HG03342 (cell line): ENCODE measurements around the gene VPS26C.
A peak's percentile ranks its signal among the peaks of the same experiment; 100 is the strongest.
"Not testable (repeated sequence)": the region's sequence is repeated elsewhere in the genome, so short reads cannot be mapped to it uniquely, and the experiment has no call there.

ENCODE experiments used
- ATAC-seq: cut with Tn5 transposase; IDR thresholded peaks from one replicate; pipeline ENCODE4 v1.9.1; 2021; ENCODE audit warnings: mild to moderate bottlenecking, moderate library complexity; ENCODE audit not compliant: unreplicated experiment

The VPS26C gene

GRCh38 chr21:37267269-37268185 is at the start of gene VPS26C:
VPS26C (minus strand) TSS chr21:37267334; CDS start chr21:37267294, 40 bp downstream.
- ATAC-seq: peak; percentile 87

GRCh38 chr21:37316072-37316471 is 48.9 kb upstream of the VPS26C start:
- not testable (repeated sequence) for ATAC-seq

- ATAC-seq: no peak
Measured at GRCh38 chr21:37300114-37300751, 33.1 kb upstream of the VPS26C start.

- ATAC-seq: no peak
Measured at GRCh38 chr21:37297364-37297763, 30.2 kb upstream of the VPS26C start.

- no peak for ATAC-seq
Measured at GRCh38 chr21:37294679-37295078, 27.5 kb upstream of the VPS26C start.

- ATAC-seq: no peak
Measured at GRCh38 chr21:37292941-37293340, 25.8 kb upstream of the VPS26C start.

- ATAC-seq: no peak
Measured at GRCh38 chr21:37292041-37292440, 24.9 kb upstream of the VPS26C start.

GRCh38 chr21:37283191-37283710 is 16.1 kb upstream of the VPS26C start:
- ATAC-seq: not testable (repeated sequence)

GRCh38 chr21:37282602-37283001 is 15.5 kb upstream of the VPS26C start:
- ATAC-seq: not testable (repeated sequence)

GRCh38 chr21:37281993-37282392 is 14.9 kb upstream of the VPS26C start:
- no peak for ATAC-seq

GRCh38 chr21:37281579-37281978 is 14.4 kb upstream of the VPS26C start:
- ATAC-seq: no peak

- ATAC-seq: not testable (repeated sequence)
Measured at GRCh38 chr21:37279271-37279670, 12.1 kb upstream of the VPS26C start.

GRCh38 chr21:37278199-37278598 is 11.1 kb upstream of the VPS26C start:
- ATAC-seq: no peak

- ATAC-seq: no peak
Measured at GRCh38 chr21:37276377-37276776, 9.2 kb upstream of the VPS26C start.

- no peak for ATAC-seq
Measured at GRCh38 chr21:37273911-37274690, 7.0 kb upstream of the VPS26C start.

GRCh38 chr21:37273440-37273839 is 6.3 kb upstream of the VPS26C start:
- no peak for ATAC-seq

GRCh38 chr21:37272897-37273296 is 5.8 kb upstream of the VPS26C start:
- ATAC-seq: no peak

- no peak for ATAC-seq
Measured at GRCh38 chr21:37270576-37271365, 3.6 kb upstream of the VPS26C start.

GRCh38 chr21:37269481-37269880 is 2.3 kb upstream of the VPS26C start:
- no peak for ATAC-seq

GRCh38 chr21:37268186-37268503 is 1.0 kb upstream of the VPS26C start:
- no peak for ATAC-seq
